NCI-H69 (cell line): ENCODE results near the gene MAF.

ENCODE experiments used
- DNase-seq: peaks from one replicate; lab custom pipeline; 2025; lab: John Stamatoyannopoulos, UW

Gene MAF

GRCh38 chr16:79612207-79612606, 11.7 kb upstream of the MAF start:
- DNase-seq = no peak

DNA sequence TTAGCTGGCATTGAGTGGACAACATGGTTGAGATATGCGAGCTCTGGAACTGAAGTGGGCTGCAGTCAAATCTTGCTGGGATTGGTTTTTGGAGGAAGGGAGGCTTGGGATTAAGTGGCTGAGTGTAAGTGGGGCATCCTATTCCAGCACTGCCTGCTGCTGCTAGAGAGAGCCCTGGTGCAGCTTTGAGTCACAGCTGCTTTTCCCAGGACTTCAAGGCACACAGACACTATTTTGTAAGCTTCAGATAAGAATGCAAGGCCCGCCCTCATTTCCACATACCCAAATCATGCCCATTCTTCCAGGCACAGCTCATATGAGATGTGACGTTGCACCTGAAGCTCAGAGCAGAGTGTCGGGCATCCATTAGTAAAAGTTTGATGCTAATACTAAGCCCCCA, 10.2 kb upstream of the MAF start:
- no peak for DNase-seq

DNA sequence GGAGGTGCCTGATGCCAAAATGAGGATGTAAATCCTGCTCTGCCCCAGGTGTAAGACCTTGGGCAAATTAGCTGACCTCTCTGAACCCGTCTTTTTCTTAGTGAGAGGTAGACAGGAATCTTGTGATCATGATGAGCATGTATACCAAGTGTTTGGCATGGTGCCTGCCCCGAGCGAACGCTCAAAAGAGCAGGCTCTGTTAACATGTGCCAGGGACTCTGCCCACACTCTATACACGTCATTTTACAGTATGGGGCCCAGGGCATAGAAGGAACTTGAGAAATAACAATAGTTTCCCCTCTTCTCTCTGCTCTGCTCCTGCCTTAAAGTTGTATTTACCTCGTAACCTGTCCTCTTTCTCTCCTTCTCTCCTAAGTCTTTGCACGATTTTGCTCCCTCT, 9.3 kb upstream of the MAF start:
- DNase-seq = no peak

DNA sequence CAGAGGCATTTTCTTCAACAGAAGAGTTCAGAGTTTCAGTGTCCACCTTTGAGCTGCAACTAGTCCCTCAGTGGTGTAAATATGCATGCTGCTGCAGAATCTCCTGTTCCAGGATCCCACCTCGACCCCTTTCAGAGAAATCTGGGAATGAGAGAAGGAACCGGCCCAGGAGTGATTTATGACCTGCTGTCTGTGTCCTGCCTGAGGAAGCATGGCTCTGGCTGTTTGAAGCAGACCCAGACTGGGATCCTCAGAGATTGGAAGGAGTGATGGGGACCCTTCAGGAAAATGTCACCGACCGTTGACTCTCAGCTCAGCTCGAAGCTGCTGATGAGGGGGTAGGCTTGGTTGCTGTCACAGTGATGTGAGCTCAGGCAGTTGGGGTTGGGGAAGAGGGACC, 8.4 kb upstream of the MAF start:
- DNase-seq = no peak

- DNase-seq = no peak
Observed at GRCh38 chr16:79607587-79607986, 7.0 kb upstream of the MAF start.

GRCh38 chr16:79605999-79606398, 5.5 kb upstream of the MAF start:
- no peak for DNase-seq

GRCh38 chr16:79603055-79603454, 2.5 kb upstream of the MAF start:
- DNase-seq = no peak

DNA sequence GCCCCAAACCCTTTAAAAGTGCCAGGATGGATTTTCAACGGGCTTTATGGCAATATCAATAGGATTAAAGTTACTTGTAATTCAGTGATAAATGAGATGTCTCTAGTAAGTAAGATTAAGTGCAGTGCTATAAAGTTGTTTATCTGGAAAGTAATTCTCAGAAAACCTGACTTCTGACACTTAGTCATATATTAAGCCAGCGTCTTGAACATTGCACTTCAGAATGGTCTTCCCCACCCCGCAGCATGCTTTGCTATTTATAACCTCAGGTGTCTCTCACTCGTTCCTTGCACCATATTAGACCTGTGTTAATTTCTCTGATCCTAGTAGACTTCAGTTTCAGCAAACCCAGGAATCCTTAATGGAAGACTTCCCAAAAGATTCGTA, 2.1 kb upstream of the MAF start:
- DNase-seq = no peak

- peak; percentile 53 for DNase-seq
Observed at GRCh38 chr16:79601931-79602627, 1.5 kb upstream of the MAF start.

- peak; percentile 45 for DNase-seq
Observed at GRCh38 chr16:79601092-79601930, 774 bp upstream of the MAF start.

GRCh38 chr16:79599837-79600637, 500 bp downstream of the MAF start:
- DNase-seq = peak; percentile 73

GRCh38 chr16:79599256-79599836, 1.2 kb downstream of the MAF start:
- peak; percentile 47 for DNase-seq

- DNase-seq = peak; percentile 57
Observed at GRCh38 chr16:79598348-79599181, 2.0 kb downstream of the MAF start.

GRCh38 chr16:79598063-79598347, 2.5 kb downstream of the MAF start:
- DNase-seq = no peak

DNA sequence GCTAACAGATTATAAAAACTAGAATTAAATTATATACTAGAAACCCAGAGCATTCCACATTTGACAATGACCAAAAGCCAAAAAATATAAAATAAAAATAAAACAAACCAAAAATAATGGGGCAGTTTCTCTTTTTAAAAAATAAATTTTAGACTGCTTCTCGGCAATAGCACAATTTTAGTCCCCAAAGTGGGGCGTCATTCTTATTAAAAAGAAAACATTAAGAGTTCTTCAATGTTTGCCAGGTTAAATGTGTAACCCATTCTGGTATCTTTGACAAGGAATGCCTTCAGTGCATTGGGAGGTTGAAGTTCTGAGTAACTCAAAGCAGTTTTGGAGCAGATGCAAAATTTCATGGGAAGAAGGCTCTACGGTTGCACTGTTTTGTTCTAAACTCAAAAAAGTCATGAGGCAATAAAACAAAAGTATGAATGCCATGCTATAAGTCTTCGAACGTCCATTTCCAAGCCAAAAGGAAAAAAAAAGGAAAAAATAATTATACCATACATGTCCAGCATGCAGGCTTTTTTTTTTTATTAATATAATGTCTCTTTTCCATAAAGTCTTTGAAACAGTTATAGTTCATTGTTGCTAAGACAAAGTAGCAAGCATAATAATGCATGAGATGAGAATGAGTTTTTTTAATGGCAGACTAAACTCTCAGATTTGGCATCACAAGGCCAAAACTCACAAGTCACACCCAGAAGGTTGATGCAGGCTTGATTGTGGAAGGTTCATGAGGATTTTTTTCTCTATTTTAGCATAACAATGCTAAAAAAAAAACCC, 3.1 kb downstream of the MAF start:
- no peak for DNase-seq

GRCh38 chr16:79595931-79596450, 4.5 kb downstream of the MAF start:
- no peak for DNase-seq

DNA sequence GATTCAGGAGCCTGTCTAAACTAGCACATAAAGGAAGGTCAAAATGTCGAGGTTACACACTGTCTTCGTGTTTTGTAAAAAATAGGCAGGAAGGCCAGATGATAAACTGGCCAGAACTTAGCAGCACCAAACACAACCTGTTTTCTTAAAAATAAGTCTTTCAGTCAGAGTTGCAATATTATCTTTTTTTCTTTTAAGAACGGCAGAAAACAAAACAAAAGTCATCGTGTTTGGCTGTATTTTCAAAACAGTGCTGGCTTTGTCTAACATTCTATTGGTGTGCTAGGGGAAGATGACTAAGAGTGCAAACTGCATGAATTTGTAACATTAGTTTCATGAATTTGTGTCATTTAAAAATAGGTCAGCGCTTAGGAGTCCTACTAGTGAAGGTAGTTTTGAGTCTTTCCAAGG, 5.3 kb downstream of the MAF start:
- no peak for DNase-seq

GRCh38 chr16:79593754-79594153, 6.8 kb downstream of the MAF start:
- DNase-seq = no peak

DNA sequence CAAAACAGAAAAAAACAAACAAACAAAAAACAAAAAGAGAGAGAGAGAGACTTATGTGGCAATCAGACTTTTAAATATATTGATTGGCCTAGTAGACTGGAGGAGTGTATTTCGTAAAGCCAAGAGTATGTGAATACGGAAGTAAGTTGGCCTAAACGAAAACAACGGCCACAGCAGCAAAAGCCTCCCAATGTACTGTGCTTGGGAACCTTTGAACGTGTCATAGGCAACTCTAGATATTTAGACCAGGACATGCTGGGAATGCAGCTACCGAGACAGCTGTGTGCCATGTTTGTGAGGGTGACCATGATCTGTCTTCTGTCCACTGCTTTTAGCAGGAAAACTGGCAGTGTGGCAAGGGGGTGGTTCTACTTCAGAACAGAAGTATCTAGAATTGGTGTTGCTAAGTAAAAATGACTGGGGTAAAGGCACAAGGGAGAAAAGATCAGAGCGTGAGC, 7.4 kb downstream of the MAF start:
- no peak for DNase-seq

- no peak for DNase-seq
Observed at GRCh38 chr16:79592186-79592585, 8.4 kb downstream of the MAF start.
